HG03457 (cell line): ENCODE measurements around the gene NCOA7.
"Not testable (repeated sequence)": the region's sequence is repeated elsewhere in the genome, so short reads cannot be mapped to it uniquely, and the experiment has no call there.

Experiments used
- ATAC-seq: cut with Tn5 transposase; IDR thresholded peaks from one replicate; pipeline ENCODE4 v1.9.1; 2021; ENCODE audit warnings: moderate number of reproducible peaks; ENCODE audit not compliant: unreplicated experiment

The NCOA7 gene

DNA sequence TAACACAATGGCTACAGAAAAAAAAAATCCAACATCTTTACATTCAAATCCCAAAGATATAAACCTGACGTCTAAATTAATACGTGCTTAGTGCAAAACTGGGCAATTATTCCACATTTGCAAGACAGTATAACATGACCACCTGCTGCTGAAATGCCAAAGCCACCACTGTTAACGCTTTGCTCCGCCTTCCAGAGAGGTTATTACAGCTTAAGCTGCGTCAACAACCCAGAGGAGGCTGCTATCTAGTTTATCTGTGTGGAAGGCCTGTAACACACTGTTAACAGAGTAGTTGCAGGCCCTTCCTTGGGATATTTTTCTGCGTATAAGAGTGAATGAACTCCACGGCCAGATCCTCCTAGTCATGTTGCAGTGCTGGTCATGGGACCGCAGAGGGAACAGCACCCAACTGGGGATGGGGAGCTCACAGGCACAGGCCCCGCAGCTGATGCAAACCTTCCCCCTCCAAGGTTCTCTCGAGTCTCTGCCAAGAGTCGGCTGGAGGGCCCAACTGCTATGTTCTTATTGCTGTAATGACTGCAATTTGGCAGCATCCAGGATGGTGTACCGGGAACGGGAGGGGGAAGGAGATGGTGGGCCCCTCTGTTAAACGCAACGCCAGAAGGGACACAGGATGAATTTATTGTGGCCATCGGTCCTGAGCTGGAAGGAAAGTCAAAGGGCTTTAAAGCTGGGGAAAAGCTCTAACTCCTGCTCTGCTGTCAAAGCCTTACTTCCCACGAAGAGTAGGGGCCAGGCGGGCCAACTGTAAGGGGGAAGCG, 993 bp upstream of the NCOA7 start:
- ATAC-seq = peak; percentile 8

DNA sequence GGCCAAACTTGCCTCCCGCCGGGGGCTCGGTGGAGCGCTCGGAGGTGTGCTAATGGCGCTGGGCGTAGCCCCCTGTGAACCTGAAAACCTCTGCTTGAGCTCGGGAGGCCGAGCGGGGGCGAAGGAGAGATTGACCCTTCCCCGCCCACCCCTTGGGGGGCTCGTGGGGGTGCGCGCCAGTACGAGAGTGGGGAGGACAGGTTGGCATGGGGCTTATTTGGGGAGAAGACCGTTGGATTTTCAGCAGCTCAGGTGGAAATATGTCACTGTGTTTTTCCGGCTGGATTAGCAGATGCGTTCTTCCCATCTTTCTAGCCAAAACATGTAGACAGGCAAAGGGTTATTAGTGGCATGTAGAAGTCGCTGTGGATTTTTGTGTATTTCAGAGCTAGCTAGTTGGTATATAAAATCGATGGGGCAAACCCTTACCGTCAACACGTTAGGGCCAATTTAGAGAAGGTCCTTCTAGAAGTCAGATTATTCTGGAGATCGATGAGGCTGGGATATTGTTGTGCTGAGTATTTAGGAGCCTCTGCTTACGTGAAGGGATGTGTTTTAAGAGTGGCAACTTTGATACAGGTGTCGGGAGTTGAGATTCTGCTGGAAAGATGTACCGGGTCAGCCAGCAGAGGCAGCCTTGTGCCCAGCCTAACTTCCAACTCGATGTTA, 525 bp downstream of the NCOA7 start:
- peak; percentile 30 for ATAC-seq

DNA sequence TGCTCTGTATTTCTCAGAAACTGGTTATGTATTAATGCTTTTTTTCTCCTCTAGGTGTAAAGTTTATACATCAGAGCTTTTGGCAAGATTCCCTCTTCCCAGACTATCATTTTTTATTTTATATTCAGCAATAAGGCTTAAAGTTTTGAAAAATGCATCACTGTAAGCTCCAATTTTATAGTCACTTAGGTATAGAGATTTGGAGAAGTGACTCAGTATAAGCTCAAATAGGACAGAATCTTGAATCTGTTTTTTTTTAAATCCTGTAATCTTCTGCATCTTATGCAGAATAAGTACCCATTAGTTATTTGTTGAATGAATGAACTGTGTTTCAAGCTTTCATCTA, 1.0 kb downstream of the NCOA7 start:
- ATAC-seq = no peak

DNA sequence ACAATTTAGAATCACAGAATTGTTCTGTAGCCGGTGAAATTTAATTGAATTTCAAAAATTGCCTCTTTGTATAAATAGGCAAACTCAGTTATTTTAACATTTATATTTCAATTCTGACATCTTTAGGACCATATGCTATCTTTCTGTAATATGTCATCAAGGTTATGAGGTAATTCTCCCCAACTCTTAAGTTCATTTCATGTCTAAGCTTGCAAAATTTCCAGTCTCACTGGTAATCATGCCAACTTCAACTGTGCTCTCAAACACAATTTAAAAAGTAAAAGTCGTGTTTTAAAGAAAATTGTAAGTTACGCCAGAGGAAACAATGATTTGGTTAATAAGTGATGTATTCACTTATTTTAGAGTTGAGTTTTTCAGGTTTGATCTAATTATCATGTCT, 1.4 kb downstream of the NCOA7 start:
- ATAC-seq = no peak

DNA sequence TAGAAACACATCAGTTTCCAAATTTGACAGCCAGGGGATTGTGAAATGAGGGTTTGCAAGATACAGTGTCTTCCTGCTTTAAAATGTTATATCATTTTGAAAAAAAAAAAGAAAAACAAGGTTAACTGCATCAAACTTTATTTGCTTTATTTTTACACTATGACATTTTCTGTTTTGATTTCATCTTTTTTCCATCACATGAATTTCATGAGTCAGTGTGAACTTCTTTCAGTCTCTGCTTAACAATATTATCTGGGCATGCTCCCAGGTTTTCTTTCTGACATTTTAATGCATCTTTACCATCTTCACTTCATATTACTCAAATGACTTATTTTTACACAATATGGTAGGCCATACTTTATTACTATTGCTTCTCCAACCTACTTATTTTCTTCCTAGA, 1.9 kb downstream of the NCOA7 start:
- no peak for ATAC-seq

DNA sequence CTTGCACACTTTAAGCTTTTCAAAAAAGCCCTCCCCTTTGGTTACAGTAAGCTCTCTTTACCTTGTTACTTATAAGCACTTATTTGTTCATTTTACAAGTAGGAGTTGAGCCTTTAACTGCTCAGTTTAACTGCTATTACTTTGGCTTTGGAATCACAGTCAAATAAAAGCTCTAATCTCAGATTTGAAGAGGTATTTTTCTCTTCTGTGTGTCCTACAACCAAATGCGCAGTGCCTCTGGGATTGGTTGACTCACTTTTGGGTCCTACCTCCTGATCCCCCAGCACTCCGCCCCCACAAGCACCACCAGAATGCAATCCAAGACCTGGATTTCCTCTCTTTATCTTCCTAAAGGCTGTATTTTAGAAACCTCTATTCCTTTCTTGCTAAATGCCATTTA, 2.5 kb downstream of the NCOA7 start:
- ATAC-seq = no peak

DNA sequence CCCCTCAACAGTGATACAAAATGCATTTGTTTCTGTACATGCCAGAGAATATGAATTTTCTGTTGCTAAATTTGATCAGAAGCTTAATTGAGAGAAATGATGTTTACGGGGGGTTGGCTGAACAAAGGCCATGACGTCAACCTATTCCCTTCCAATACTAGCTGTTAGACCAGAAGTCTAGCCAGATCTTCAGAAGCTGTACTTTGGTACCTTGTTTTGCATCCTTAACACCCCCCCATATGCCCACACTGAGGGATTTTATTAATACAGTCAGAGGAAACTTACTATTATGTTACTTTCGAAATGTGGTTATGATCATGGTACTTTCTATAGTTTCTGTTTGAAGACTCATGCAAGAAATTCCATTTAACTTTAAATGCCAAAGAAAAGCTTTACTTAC, 3.1 kb downstream of the NCOA7 start:
- ATAC-seq = no peak

DNA sequence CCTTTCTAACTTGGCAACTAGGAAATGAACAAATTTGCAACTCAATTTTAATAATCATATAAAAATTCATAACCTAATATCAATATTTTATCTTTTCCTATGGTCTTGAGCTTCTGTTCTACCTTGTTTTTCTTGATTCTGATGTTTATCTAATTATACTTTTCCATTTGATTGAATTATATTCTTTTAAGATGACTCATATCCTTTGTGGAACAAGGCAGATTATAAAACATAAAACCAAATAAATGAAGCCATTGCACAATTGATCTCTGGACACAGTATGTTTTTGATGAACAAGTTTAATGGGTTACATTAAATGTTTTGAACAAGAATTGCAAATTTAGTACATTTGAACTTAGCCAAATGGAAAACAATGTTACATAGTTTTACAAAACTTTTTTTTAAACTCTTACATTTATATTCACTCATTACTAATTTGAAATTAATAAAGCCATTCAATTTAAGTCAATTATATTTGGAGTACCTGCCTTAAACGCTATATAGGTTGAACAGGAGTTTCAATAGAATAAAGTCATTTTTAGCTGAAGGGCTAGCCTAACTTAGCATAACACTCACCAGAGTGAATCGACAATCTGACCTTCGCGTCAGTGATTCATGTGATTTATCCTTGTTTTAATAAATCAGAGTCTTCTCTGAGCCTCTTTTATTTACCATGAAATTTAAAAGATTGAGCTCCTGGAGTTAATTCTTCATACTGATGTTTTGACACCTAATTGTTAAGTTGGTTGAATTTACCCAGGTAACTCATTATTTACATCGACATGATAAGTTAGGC, 3.8 kb downstream of the NCOA7 start:
- ATAC-seq = no peak

DNA sequence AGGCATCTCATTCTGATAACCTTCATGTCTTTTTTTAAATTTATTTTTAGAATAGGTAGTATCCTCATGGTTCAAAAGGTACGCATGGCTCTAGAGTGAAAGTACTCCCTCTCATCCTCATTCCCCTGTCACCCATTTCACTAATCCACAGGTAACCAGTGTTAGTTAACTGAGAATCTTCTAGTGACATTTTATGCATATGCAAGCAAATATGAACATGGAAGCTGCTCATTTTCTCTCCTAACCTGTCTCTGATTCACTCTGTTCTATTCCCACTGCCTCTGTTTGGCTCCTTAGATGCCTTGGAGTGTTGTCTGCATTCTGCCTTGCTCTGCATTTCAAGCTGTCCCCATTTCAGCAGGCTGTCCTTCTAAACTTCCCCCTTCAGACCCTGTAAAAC, 4.5 kb downstream of the NCOA7 start:
- no peak for ATAC-seq

DNA sequence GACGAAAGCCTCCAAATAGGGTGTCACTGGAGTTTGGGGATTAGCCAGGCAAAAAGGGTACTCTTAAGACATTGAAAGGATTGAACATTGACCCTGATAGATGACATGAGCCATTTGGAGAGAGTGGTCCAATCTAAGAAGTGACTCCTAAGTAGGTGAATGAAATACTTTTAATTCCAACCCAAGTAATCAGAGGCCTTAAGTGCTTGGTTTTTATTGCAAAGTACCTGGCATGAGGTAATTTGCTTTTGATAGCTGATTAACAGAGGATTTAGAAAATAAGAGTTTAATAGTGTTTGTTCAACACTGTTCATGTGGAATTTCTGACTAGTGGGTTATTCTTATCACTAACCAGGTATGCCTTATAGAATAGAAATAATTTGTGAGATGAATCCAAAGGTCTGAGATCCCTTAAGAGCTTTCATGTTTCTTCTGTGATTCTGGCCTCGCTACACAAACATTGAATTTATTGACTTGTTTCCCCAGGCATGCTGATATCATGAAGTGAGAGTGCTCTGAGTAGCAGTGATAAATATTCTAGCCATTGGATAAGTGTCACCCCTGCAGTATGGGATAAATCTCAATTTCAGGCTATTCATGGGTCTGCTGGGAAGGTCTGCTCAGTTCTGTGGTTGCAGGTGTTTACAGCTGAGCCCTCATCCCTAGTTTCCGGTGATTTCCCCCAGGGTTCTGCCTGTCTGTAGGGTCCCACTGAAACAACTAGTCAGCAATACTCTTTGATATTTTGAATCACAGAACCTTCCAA, 6.5 kb downstream of the NCOA7 start:
- ATAC-seq = no peak

DNA sequence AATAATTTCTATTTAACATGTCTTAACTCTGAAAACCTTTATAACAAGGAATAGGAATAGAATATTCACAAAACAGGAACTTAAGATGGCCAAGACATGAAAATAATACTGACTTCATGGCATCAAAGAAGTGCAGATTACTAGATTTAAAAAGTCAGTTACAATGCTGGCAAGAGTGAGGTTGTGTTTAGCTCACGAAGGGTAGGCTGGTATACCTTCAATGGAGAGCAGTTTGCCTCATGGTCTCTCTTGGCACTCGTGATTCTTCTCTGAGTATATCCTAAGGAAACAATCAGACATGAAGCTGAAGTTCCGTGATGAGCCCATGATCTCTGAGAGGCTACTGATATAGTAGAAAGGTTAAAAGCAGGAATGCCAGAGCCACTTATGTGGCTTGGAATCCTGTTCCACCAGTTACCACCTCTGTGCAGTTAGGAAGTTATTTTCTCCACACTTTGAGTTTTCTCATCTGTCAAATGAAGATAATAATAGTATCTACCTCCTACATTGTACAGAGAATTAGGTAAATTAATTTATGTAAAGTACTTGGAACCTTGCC, 7.2 kb downstream of the NCOA7 start:
- ATAC-seq = no peak

DNA sequence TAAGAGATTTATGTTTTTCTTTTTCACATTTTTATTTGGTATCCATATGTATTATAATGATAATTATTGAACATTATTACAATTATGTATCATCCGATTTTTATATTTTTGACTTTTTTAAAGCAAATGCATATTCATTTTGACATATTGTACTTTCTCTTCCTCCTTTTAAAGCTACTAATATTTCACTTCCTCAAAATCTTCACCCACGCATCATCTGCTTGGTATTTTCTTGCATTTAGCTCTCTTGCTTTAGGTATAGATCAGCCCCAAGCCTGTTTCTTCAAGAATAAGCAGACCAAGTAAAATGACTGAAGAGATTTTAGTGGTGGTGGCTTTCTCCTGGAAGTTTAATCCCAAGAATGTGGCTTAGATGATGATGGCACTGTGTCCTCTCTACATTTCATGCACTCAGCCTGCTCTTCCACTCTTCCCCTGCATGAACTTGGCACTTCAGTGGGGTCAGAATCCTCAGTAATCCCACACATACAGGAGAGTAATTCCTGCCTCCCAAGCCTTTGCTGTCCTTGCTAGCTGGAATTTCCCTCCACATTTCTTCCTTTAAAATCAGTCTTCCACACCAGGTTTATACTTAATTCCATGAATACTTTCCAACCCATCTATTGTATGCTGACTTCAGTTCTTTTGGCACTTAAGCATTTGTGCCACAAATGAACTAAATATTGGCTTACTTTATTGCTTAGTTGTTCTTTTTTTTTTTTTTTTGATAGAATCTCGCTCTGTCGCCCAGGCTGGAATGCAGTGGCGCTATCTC, 8.2 kb downstream of the NCOA7 start:
- peak; percentile 70 for ATAC-seq

DNA sequence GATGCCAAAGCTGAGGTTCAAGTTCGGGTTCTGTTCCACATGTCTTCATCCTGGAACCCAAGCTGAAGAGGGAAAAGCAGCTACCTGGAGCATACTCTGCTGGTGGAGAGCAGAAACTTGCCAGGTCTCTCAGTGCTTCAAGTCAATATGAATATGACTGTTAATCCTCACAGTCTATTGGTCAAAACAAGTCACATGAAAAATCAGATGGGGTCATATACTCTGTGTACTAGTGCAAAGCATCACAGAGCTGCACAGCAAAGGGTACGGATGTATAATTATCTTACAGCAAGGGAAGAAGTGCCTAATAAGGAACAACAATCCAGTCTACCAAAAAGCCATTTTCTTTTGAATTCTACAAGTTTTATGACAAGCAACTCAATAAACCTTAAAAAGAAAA, 11.6 kb downstream of the NCOA7 start:
- no peak for ATAC-seq

DNA sequence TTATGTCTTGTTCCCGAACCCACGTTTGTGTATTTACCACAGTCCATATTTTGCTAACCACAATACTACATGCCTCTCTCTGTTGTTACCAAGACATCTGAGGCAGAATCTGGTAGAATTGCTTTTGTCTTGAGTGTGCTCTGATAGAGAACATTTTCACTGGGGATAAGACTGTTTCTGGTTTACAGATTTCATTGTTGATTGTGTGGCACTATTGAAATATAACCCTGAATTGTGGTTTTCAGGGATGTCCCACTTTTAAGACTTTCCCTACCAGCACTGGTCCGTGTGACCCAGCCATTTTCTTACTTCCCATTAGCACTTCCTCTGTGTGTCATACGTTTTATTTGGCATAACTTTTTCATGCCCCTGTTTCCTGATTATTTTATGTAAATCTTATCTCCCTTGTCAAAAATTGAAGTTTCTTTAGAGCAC, 12.2 kb downstream of the NCOA7 start:
- ATAC-seq = no peak

DNA sequence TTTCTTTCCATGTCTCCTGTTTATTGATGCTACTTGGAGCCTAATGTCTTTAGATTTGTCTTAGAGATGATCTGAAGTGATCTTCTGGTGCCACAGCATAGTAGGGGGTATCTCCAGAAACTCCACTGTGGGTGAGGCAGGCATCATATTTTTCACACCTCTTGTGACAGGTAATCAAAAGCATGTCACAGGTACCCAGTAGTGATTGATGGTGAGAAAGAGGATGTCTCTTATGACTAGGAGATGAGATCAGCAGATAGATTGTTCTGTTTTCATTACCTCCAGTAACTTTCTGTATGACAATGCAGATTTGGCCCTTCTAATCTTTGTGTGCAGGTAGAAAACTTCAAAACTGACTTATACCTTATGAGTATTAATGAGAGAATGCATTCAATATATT, 13.5 kb downstream of the NCOA7 start:
- peak; percentile 43 for ATAC-seq

DNA sequence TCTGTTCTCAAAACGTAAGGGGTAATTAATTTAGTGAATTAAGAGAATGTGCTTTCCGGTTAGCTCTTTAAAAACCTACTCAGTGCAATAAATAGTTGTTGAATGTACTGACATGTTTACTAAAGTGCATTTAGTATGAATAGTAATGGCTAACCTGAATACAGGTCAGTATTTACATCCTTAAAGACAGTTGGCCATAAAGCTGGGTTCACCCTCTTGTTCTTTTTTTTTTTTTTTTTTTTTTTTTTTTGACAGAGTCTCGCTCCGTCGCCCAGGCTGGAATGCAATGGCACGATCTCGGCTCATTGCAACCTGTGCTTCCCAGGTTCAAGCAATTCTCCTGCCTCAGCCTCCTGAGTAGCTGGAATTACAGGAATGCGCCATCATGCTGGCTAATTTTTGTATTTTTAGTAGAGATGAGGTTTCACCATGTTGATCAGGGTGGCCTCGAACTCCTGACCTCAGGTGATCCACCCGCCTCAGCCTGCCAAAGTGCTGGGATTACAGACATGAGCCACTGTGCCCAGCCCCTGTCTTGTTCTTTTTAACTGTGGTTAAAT, 14.2 kb downstream of the NCOA7 start:
- not testable (repeated sequence) for ATAC-seq

DNA sequence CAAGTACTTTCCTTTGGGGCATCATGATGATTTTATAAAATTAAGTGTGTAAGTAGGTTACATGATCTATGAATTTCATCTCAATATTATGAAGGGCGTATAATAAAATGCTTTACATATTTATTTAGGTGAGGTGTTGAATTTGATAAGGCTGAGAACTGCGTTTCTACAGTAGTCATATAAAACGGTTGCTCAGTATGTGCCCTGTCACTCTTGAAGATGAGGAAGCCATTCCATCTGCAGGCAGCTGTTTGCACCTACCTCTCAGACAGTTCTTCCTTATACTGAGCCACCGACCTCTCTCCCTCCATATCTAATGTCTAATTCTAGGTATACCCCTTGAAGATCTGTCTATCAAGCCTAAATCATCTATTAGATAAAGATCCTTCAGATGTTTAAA, 16.1 kb downstream of the NCOA7 start:
- no peak for ATAC-seq

DNA sequence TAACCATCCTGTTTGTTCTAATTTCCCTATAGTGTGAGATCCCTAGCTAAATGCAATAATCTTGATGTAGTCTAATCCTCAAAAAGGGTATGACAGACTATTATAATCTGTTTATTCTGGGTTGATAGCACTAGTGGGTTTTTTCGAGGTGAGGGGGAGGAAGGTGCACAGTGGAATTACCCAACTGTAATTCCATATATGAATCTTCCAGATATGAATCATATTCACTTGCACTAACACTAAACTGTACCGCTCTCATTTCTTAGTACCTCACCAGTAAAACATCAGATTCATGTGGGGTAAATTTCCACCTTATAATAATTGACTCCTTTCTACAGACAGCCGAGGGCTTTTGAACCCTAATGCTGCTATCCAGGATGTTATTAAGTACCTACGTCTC, 16.5 kb downstream of the NCOA7 start:
- peak; percentile 29 for ATAC-seq

DNA sequence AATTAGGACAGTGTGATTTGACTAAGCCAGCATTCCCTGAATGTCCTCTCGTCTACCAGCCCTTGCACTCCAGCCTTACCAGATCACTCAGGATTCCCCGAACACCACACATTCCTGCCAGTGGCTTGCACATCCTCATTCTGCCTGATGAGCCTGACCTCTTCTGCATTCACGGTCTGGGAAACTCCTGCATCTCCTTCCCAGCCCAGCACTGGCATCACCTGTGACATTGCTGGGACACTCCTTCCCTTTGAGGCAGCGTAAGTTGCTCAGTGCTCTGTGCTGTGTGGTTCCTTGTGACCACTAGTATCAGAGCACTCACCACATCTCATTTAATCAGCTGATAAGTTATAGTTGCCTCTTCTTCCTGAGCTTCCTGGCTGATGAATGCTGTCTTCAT, 17.3 kb downstream of the NCOA7 start:
- no peak for ATAC-seq

DNA sequence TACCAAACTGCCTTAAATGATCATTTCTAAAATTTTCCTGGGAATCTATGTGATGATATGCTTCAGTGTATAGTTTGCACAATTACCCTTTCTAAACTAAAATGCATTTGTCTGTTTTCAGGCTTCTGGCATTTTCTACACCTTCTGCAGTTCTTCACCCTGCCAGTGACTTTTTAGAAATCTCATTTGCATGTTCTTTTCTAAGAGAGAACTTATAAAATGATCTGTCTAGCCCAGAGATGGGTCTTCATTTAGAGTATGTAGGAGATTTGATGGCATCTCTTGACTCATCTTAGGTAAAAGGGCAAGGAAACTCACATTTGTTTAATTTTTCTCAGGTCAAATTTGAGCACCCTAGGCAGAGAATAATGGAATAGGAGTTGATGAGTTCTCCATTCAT, 17.8 kb downstream of the NCOA7 start:
- no peak for ATAC-seq
